Fibroblast of villous mesenchyme (primary cell): ENCODE results near the gene DNER. TPM values are rescaled to one million over a fixed set of nuclear protein-coding genes. Genes with fewer than 3 reads are reported as not detected.

Experiments
- DNase-seq: peaks from one replicate; pipeline ENCODE4 v3.0.0-alpha.2; 2010; ENCODE audit warnings: low read depth
- H3K4me3 ChIP-seq: 2 replicates; pipeline ENCODE4 v1.5.1; 2011; ENCODE audit warnings: low read depth, mild to moderate bottlenecking, low read length
- total RNA-seq: library from RNA; depleted of rRNA; stranded (reverse); fragments of >200 nt; gene quantifications from 2 replicates; pipeline ENCODE4 v1.2.3, GENCODE V29; 2012
- TF ChIP-seq, protein P1 (sequence below): IDR thresholded peaks from 2 replicates; pipeline ENCODE4 v1.5.1; 2012; ENCODE audit warnings: low read depth, mild to moderate bottlenecking, low read length; ENCODE audit not compliant: insufficient read depth

DNER gene
- total RNA-seq, 1 donor = 0.86 TPM

DNA sequence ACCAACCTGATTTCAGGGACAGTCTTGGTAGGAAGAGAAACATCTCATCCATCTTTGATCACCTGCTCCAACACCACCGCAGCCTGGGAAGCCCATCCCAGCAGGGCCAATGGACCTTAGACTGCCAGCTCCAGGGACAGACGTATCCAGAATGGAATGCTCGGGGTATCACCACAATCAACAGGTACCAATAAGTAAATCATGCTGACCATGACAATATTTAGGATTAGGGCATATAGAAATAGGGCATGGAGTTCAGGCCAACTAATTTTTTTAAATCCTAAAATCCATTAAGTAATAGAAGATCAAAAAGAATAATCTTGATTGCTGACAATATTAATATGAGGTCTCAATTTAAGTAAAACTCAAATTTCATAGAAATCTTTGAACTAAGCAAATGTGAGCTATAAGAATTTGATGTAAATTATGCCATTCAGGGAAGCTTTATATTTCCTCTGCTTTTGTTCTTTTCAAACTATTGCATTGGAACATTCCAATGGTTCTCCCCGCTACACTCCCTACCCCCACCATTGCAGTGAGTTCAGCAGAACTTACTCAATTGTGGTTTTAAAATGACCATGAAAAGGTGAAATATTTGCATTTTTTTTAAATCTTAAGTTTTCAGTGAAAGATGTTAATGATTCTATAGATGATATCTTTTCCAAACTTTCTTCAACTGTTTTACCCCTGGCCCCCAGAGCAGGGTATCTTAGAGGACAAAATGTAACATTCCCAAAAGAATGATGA, 138.6 kb downstream of the DNER start:
- no peak for DNase-seq
- TF ChIP-seq, protein P1, sequence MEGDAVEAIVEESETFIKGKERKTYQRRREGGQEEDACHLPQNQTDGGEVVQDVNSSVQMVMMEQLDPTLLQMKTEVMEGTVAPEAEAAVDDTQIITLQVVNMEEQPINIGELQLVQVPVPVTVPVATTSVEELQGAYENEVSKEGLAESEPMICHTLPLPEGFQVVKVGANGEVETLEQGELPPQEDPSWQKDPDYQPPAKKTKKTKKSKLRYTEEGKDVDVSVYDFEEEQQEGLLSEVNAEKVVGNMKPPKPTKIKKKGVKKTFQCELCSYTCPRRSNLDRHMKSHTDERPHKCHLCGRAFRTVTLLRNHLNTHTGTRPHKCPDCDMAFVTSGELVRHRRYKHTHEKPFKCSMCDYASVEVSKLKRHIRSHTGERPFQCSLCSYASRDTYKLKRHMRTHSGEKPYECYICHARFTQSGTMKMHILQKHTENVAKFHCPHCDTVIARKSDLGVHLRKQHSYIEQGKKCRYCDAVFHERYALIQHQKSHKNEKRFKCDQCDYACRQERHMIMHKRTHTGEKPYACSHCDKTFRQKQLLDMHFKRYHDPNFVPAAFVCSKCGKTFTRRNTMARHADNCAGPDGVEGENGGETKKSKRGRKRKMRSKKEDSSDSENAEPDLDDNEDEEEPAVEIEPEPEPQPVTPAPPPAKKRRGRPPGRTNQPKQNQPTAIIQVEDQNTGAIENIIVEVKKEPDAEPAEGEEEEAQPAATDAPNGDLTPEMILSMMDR = no peak
- no peak overlapping the region for H3K4me3 ChIP-seq

DNA sequence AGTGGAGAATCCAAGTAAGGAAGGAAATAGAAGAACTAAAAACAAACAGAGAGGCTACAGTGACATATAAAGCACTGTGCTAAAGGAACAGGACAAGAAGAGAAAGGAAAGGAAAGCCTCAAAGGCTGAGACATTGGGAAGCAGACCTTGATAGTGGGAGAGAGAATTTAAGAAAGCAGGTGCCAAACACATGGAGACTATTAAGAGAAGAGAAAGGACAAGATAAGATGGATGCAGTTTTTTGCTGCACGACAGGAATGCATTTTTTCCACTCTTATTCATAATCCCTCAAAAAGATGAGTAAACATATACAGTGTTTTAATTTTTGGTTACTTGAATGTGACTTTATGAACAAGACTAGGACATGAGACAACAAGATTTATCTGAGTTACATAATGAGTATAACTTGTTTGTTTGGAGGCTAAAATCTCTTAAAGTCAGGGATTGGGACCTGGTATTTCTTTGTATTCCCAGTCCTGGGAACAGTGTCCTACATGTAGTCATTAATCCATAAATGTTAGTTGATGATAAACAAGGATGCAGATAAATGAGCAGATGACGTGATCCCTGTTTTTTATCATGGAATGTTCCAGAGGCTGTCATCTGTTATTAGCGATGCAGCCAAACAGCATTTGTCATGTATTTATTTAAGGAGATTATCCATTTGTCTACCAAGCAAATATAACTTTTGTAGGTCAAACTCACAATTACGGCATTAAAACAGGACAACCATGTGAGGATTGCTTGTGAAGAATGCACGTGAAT, 141.7 kb downstream of the DNER start:
- TF ChIP-seq, protein P1 = no peak
- peak; percentile 64 for DNase-seq
- no peak overlapping the region for H3K4me3 ChIP-seq

DNA sequence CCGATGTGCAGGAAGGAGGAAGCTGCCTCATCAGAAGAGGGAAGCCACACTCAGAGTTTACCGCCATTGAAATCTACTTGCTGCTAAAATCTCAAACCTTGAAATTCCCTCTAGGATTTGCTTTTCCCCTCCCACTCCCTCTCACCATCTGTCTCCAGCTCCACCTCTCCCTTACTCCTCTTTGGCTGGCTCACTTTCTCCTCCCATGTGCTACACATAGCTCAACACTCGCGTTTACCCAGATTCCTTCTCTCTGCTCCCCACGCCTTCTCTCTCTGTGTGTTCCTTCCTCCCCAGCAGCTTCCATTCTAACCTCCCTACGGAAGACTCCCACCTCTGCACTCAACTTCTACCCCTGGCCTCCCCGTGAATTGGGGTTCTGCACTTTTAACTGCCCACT, 143.1 kb downstream of the DNER start:
- DNase-seq = no peak
- TF ChIP-seq, protein P1 = no peak
- no peak overlapping the region for H3K4me3 ChIP-seq

DNA sequence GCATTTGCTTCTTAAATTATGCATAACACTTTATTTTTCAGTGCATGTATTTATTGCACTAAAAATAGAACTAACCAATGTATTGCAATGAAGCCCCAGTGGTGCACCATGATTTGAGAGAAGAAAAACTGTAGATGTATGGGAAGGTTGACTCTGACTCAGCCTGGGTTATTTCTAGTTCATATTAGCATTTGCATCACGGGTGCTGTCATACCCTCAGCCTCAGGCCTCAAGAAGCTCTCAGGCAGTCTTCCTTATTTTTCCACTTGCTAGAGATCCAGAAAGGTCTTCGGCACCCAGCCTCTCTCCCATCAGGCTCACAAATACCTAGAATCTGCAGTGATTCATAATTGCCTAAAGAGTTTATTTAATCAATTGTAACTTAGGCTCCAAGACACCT, 148.0 kb downstream of the DNER start:
- no peak for DNase-seq
- no peak overlapping the region for H3K4me3 ChIP-seq
- TF ChIP-seq, protein P1 = no peak

DNA sequence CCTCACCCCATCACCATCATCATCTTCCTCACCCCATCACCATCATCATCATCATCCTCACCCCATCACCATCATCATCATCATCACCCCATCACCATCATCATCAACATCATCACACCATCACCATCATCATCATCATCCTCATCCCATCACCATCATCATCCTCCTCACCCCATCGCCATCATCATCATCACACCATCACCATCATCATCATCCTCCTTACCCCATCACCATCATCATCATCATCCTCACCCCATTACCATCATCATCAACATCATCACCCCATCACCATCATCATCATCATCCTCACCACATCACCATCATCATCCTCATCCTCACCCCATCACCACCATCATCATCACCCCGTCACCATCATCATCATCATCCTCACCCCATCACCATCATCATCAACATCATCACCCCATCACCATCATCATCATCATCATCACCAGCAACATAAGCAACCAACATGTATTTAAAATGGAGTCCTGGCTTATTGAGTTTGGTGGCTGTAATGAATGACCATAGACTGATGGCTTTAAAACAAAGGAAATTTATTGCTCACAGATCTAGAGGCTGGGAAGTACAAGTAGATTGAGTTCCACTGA, 150.0 kb downstream of the DNER start:
- no peak overlapping the region for H3K4me3 ChIP-seq
- no peak for DNase-seq
- TF ChIP-seq, protein P1 = no peak

DNA sequence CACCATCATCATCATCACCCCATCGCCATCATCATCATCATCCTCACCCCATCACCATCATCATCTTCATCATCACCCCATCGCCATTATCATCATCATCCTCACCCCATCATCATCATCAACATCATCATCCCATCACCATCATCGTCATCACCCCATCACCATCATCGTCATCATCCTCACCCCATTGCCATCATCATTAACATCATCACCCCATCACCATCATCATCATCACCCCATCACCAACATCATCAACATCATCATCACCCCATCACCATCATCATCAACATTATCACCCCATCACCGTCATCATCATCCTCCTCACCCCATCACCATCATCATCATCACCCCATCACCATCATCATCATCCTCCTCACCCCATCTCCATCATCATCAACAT, 151.0 kb downstream of the DNER start:
- no peak for DNase-seq
- TF ChIP-seq, protein P1 = no peak
- H3K4me3 ChIP-seq = no peak overlapping the region
